Measurements from ENCODE around the gene CMTM7.

Gene CMTM7

DNA sequence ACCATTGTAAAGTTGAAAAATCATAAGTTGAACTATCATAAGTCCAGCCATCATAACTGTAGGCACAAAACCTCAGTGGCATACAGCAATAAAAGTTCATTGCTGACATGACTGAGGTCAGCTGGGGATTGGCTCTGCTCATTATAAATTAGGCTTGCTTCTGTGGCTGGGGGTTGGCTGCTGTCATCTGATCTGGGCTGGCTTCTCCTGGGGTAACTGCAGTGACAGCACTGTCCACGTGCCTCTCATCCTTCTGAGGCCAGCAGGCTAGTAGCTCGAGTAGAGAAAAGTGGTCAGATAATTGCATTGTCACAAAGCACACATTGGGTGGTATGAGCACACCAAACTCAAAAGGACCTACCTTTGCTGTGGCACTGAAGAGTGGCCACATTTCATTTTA is 31.3 kb downstream of the CMTM7 start:
- Histone ChIP-seq H3K4me1 (ENCODE audit: control insufficient read depth, insufficient read depth, low read length) (peaks cover 13% of the 10 kb centered on the region), H3K4me3 (ENCODE audit: low read length) (no peak overlapping the region), H3K27ac (ENCODE audit: low read depth, low read length) (no peak overlapping the region), H3K9ac (ENCODE audit: low read length) (no peak overlapping the region), H3K27me3 (ENCODE audit: control insufficient read depth, insufficient read depth, low read length) (no peaks in the 10 kb centered on the region), H3K36me3 (ENCODE audit: control insufficient read depth, insufficient read depth, low read length) (no peaks in the 10 kb centered on the region)

DNA sequence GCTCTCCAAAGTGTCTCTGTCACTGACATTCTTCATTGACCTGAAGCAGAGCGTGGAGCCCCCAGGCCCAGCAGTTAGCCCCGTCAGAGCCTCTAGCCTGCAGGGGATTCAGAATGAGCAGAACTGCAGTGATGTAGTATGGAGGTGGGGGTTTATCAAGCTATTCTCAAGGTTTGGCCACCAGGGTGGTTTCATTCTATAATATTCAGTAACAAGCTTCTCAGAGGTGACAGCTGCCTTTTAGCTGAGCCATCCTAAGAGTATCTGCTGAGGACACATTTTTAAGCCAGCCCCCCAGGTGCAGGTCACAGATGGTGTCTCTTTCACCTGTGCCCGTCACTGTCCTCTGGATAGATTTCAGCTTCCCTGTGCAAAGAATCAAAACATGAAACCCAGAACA is 31.9 kb downstream of the CMTM7 start:
- H3K27ac ChIP-seq (ENCODE audit: low read depth, low read length), result no peak overlapping the region
- no peak overlapping the region for H3K9ac ChIP-seq (ENCODE audit: low read length)
- H3K4me1 ChIP-seq (ENCODE audit: control insufficient read depth, insufficient read depth, low read length), result peaks cover 13% of the 10 kb centered on the region
- H3K4me3 ChIP-seq (ENCODE audit: low read length), result no peak overlapping the region
- H3K27me3 ChIP-seq (ENCODE audit: control insufficient read depth, insufficient read depth, low read length), result no peaks in the 10 kb centered on the region
- H3K36me3 ChIP-seq (ENCODE audit: control insufficient read depth, insufficient read depth, low read length), result no peaks in the 10 kb centered on the region

DNA sequence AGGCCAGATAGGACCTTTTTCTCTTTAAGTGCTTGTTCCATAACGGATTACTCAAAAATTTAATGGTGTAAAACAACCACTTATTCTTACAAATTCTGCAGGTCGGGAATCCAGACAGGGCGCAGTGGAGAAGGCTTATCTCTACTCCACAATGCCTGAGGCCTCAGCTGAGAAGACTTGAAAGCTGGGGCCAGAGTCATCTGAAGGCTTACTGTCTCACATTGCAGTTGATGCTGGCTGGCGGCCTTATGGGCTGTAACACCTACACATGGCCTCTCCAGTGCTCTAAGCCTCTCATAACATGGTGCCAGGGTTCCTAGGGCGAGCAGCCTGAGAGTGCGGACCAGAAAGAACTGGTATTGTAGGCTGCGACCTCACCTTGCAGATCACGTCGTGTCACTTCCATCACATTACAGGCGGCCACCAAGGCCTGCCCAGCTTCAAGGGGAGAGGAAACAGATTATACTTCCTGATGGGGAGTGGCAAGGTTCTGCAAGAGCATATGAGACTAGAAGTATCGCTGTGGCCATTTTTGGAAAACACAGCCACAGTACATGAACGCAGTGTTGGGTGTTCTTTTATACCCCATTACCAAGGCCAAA is 32.4 kb downstream of the CMTM7 start:
- Histone ChIP-seq H3K4me3 (ENCODE audit: low read length) (no peak overlapping the region), H3K27ac (ENCODE audit: low read depth, low read length) (no peak overlapping the region), H3K27me3 (ENCODE audit: control insufficient read depth, insufficient read depth, low read length) (no peaks in the 10 kb centered on the region), H3K36me3 (ENCODE audit: control insufficient read depth, insufficient read depth, low read length) (no peaks in the 10 kb centered on the region), H3K9ac (ENCODE audit: low read length) (no peak overlapping the region), H3K4me1 (ENCODE audit: control insufficient read depth, insufficient read depth, low read length) (peaks cover 13% of the 10 kb centered on the region)

DNA sequence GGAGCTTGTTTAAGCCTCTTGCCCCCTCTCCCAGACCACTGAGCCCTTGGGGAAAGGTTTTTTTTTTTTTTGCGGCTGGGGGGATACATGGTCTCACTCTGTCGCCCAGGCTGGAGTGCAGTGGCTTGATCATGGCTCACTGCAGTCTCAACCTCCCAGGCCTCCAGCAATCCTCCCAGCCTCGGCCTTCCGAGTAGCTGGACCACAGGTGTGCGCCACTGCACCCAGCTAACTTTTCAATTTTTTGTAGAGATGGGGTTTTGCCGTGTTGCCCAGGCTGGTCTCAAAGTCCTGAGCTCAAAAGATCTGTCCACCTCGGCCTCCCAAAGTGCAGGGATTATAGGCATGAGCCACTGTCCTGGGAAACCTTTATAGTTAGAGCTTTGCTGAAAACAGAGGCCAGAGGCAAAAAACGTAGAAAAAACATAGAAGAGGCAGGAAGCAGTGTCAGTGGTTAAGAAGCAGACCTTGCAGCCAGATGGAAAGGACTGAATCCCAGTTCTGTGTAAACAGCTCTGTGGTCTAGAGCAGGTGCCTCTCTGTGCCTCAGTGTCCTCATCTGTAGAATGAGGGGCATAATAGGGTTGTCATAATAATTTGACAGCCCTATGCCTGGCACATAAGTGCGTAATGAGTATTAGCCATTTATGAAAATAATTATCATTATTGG is 33.1 kb downstream of the CMTM7 start:
- H3K36me3 ChIP-seq (ENCODE audit: control insufficient read depth, insufficient read depth, low read length), result no peaks in the 10 kb centered on the region
- no peak overlapping the region for H3K4me3 ChIP-seq (ENCODE audit: low read length)
- no peak overlapping the region for H3K27ac ChIP-seq (ENCODE audit: low read depth, low read length)
- peaks cover 13% of the 10 kb centered on the region for H3K4me1 ChIP-seq (ENCODE audit: control insufficient read depth, insufficient read depth, low read length)
- no peak overlapping the region for H3K9ac ChIP-seq (ENCODE audit: low read length)
- no peaks in the 10 kb centered on the region for H3K27me3 ChIP-seq (ENCODE audit: control insufficient read depth, insufficient read depth, low read length)

DNA sequence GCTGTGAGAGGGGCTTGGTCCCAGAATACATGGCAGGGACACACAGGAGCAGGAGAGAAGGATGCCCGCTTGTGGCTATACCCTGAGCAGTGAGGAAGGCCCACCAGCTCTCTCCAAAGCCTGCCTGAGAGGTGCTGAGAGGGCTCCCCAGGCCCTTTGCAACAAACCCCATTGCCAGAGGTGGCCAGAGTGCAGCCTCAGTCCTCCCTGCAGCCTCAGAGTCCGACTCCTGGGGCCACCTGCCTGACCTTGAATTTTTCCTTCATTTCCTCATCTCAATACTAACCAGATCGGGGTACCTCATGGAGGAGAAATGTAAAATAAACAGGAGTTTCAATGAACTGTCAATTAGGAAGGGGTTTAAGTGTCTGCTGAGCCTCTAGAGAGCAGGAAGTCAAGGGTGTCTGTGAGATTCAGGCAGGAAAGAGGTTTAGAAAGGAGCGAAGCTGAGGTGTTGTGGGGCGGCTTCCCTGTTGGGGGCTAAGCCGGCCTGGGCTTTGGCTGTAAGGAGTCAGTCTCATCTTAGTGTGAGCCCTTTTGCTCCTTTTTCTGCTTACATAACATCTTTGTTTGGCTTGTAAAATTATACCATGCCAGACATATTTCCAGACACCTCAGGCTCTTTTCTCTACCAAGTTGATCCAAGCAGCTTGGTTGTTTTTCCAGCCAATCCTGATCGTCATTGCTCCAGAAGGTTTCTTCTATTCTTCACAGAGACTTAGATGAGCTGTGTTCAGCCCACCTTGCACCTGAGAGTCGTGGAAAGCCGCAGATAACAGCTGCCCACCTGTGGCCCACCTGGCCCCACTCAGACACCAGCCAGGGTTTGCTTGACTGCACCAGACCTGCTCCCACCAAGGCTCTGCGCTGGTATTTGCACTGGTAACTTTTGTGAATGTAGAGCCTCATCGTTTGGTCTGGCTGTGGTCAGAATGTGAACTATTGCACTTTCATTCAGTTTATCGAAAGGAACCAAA is 36.7 kb downstream of the CMTM7 start:
- no peaks in the 10 kb centered on the region for H3K27me3 ChIP-seq (ENCODE audit: control insufficient read depth, insufficient read depth, low read length)
- no peak overlapping the region for H3K9ac ChIP-seq (ENCODE audit: low read length)
- H3K4me3 ChIP-seq (ENCODE audit: low read length), result no peak overlapping the region
- no peaks in the 10 kb centered on the region for H3K36me3 ChIP-seq (ENCODE audit: control insufficient read depth, insufficient read depth, low read length)
- H3K4me1 ChIP-seq (ENCODE audit: control insufficient read depth, insufficient read depth, low read length), result no peaks in the 10 kb centered on the region
- H3K27ac ChIP-seq (ENCODE audit: low read depth, low read length), result no peak overlapping the region

DNA sequence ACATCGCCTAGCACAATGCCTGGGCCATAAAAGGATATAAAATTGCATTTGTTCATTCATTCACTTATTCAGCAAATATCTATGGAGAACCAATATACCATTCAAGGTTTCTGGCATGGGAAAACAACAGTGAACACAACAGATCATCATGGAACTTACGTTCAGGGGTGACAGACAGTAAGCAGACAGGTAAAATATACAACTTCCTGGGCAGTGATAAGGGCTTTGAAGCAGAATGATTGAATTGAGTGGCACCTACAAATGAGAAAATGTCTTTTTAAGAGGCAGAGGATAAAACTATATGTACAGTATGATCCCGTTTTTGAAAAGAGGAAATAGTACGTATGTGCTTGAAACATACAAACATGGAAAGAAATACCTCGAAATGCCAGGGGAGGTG is 39.2 kb downstream of the CMTM7 start:
- Histone ChIP-seq H3K27ac (ENCODE audit: low read depth, low read length) (no peak overlapping the region), H3K4me3 (ENCODE audit: low read length) (no peak overlapping the region), H3K27me3 (ENCODE audit: control insufficient read depth, insufficient read depth, low read length) (no peaks in the 10 kb centered on the region), H3K4me1 (ENCODE audit: control insufficient read depth, insufficient read depth, low read length) (no peaks in the 10 kb centered on the region), H3K9ac (ENCODE audit: low read length) (no peak overlapping the region), H3K36me3 (ENCODE audit: control insufficient read depth, insufficient read depth, low read length) (no peaks in the 10 kb centered on the region)

DNA sequence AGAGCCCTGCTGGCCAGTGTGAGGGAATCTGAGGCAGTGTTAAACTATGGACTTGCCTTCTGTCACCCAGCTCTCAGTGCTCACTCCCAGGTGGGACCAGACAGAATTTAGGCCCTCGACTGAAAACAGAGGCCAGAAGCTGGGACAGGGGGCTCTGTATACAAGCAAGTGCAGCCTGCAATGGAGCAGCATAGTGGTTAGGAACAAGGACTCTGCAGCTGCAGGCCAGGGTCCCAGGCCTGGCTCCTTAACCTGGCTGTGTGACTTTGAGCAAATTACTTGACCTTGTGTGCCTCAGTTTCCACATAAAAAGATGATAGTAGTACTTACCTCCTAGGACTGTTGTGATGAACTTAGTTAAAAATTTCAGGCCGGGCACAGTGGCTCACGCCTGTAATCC is 39.8 kb downstream of the CMTM7 start:
- Histone ChIP-seq H3K27me3 (ENCODE audit: control insufficient read depth, insufficient read depth, low read length) (no peaks in the 10 kb centered on the region), H3K27ac (ENCODE audit: low read depth, low read length) (no peak overlapping the region), H3K4me3 (ENCODE audit: low read length) (no peak overlapping the region), H3K4me1 (ENCODE audit: control insufficient read depth, insufficient read depth, low read length) (no peaks in the 10 kb centered on the region), H3K9ac (ENCODE audit: low read length) (no peak overlapping the region), H3K36me3 (ENCODE audit: control insufficient read depth, insufficient read depth, low read length) (no peaks in the 10 kb centered on the region)

DNA sequence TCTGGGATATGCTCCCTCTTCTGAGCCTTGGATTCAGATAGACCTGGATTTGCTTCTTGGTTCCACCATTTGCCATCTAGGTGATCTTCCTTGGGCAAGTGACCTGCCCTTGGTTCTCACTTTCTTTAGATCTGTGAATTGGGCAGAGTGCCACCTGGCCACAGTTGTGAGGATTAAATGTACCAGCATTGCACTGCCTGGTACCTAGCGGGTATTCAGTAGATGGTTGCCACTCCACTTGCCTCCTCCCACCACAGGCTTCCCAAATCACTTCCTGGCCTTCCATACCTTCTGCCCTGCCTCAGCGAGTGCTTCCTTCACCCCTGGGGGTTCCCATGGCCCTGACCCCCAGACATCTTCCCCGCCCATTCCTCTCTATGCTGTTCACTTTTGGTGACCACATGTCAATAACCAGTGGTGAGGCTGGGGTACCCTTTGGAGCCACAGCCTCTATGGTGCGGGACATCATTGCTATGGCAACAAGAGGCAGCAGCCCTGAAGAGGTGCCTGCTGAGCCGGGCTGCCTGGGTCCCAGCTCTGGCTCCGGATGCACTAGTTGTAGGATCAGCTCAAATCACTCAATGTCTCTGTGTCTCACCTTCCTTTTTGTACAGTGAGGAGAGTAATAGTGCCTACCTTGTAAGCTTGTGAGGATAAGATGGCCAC is 40.5 kb downstream of the CMTM7 start:
- Histone ChIP-seq H3K4me1 (ENCODE audit: control insufficient read depth, insufficient read depth, low read length) (no peaks in the 10 kb centered on the region), H3K27me3 (ENCODE audit: control insufficient read depth, insufficient read depth, low read length) (no peaks in the 10 kb centered on the region), H3K4me3 (ENCODE audit: low read length) (no peak overlapping the region), H3K27ac (ENCODE audit: low read depth, low read length) (no peak overlapping the region), H3K36me3 (ENCODE audit: control insufficient read depth, insufficient read depth, low read length) (no peaks in the 10 kb centered on the region), H3K9ac (ENCODE audit: low read length) (no peak overlapping the region)

DNA sequence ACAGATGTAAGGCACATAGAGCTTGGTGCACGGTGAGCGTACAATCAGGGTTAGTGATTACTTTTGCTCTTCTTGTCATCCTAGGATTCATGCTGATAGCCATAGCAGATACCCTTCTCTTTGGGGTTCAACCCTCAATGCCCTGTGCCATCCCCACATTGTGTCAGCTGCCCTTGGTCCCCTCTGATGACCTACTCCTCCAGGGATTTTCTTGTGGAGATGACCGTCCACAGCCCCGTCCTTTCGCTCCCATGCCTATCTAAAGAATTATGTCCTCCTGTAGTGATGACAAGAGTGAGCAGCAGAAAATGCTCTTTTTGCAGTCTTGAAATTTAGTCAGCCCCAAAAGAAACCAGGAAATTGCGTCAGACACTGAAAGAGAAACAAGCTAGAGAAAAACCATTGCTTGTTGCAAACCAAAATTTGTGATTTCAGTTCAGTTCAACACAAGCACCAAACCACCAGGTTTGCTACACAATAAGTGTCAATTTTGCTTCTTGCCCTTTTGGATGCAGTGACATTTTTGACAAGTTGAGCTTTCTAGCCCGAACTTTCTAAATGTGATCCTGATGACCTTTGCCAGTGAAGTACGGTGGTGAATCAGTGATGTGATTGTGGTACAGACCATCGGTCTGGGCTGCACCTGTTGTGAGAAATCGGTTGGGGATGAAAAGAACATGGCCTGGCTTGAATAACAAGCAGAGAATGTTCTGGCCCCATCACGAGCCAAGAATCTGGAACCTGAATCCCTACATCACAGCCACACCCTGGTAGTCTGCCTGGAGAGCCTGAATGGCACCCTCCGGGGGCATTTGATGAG is 41.3 kb downstream of the CMTM7 start:
- H3K27ac ChIP-seq (ENCODE audit: low read depth, low read length), result no peak overlapping the region
- no peaks in the 10 kb centered on the region for H3K36me3 ChIP-seq (ENCODE audit: control insufficient read depth, insufficient read depth, low read length)
- no peak overlapping the region for H3K4me3 ChIP-seq (ENCODE audit: low read length)
- no peaks in the 10 kb centered on the region for H3K27me3 ChIP-seq (ENCODE audit: control insufficient read depth, insufficient read depth, low read length)
- H3K4me1 ChIP-seq (ENCODE audit: control insufficient read depth, insufficient read depth, low read length), result no peaks in the 10 kb centered on the region
- H3K9ac ChIP-seq (ENCODE audit: low read length), result no peak overlapping the region

DNA sequence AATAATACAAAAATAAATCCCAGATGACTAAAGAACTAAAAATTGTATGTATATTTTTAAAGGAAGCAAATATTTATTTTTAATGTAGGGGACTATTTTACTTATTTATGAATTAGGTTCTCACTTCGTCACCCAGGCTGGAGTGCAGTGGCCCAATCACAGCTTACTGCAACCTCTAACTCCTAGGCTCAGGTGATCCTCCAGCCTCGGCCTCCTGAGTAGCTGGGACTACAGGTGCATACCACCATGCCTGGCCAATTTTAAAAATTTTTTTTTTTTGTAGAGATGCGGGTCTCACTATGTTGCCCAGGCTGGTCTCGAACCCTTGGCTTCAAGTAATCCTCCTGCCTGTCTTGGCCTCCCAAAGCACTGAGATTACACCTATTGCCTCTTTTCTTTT is 42.6 kb downstream of the CMTM7 start:
- Histone ChIP-seq H3K27me3 (ENCODE audit: control insufficient read depth, insufficient read depth, low read length) (no peaks in the 10 kb centered on the region), H3K4me3 (ENCODE audit: low read length) (no peak overlapping the region), H3K9ac (ENCODE audit: low read length) (no peak overlapping the region), H3K36me3 (ENCODE audit: control insufficient read depth, insufficient read depth, low read length) (no peaks in the 10 kb centered on the region), H3K27ac (ENCODE audit: low read depth, low read length) (no peak overlapping the region), H3K4me1 (ENCODE audit: control insufficient read depth, insufficient read depth, low read length) (no peaks in the 10 kb centered on the region)

DNA sequence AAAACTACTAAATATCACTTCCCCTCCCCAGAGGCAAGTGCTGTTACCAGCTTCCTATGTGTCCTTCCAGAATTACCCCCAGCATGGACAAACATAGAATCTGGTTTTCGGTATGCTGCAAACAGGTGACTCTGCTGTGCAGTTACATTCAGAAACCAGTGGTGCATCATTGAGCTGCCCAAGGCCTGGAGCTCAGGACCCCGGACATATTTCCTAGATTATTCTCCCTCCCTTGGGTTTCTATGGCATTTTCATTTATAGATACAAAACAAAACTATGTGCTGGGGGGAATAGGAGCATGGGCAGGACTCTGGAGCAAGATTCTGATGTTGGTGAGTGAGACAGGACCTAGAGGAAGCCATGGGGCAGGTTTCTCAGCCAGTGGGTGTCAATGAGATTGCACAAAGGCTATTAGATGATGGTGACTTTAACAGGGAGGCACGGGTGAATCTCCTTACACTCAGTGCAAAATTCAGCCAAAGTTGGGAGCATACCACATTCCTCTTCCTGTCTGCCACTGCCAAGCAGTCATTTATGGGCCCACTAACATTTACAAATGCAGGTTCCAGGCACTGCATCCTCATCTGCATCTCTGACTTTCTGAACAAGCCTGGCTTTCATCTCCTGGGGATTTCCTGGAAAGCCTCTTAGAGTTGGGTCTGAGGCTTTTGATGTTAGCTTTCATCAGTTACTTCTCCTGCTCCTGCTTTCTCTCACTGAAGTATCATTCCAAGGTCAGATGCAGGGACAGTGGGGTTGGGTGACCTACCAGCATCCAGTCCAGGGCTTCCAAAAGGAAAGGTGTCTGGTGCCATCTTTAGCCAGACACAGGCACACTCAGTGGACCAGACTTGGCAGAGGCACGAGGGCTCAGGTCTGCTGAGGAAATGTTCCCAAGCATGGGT is 44.5 kb downstream of the CMTM7 start:
- Histone ChIP-seq H3K36me3 (ENCODE audit: control insufficient read depth, insufficient read depth, low read length) (no peaks in the 10 kb centered on the region), H3K27me3 (ENCODE audit: control insufficient read depth, insufficient read depth, low read length) (no peaks in the 10 kb centered on the region), H3K4me3 (ENCODE audit: low read length) (no peak overlapping the region), H3K9ac (ENCODE audit: low read length) (no peak overlapping the region), H3K27ac (ENCODE audit: low read depth, low read length) (no peak overlapping the region), H3K4me1 (ENCODE audit: control insufficient read depth, insufficient read depth, low read length) (no peaks in the 10 kb centered on the region)

All from rectal smooth muscle tissue (tissue), 1 donor.